ENCODE measurements around the gene ADPRHL1. TPM values are rescaled to one million over a fixed set of nuclear protein-coding genes. Genes with fewer than 3 reads are reported as not detected.

The ADPRHL1 gene
- total RNA-seq, 2 donors from 2014 or later = 4.0 to 7.8 TPM

DNA sequence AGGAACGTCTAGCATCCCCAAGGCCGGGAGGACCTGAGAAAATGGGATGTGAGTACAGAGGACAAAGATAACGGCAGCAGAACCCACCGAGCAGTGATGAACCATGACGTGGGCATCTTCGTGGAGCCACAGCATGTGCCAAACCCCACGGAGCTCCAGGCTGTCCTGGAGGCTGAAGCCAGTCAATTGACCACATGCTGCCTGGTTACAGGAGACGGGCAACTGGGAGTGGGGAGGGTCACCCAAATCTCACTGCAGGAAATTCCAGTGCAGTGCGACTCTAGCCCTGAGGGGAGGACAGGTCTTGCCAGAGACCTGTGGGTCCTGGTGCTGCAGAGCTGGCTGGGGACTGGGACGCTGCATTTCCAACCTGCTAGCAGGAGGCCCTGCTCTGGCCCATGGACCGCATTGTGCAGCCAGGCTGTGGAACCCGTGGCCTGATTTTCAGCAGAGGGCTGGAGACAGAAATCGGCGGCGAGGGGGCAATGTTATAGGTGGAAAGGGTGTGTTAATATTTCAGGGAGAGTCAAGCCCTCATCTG is 86.2 kb downstream of the ADPRHL1 start:
- DNase-seq (peak in 1 of 2 donors; percentile 12), ATAC-seq (no peak)
- intact Hi-C loops (cut with DNase I, micrococcal nuclease) = no loop called here

DNA sequence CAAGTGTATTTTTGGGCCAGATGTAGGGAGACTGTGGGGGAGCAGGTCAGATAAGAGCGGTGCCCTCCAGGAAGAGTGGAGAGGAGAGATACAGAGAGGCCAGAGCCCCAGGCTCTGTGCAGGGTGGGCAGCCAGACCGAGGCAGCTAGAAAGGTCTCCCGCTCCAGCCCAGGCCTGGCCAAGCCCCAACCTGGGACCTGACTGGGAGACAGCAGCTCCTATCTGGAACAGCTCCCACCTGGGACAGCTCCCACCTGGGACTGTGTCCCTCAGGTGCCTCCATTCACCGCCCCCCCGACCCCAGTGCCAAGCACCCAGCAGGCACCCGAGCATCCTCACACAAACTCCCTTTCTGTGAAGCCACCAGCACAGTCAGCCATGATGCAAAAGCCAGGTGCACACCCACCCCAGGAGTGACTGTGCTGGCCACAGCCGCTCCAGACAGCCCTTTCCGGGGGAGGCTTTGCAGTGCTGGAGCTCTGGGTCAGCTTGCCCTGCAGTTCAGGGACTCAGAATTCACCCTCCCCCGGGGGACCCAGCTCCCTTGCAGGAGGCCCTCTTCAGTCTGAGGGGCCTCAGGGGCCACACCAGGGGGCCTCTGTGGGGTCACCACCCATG is 87.2 kb downstream of the ADPRHL1 start:
- intact Hi-C loops (cut with DNase I, micrococcal nuclease) = no loop called here
- DNase-seq = peak in 1 of 2 donors; percentile 26
- ATAC-seq = no peak

DNA sequence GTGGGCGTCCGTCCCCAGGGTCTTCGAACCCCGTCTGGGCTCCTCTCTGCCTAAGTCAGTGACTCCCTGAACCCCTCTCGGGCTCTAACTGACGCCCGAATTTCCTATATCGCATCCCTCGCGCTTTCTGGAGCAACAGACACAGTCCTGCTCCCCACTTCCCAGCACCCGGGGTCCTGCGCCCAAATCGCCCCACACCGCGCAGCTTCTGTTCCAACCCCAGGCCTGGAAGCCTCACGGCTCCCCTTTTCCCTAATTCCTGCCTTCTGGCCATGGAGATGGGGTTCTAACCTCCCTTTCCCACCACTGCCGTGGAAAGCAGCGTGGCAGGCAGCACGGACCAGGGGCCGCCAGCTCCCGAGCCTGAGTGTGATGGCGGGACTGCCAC is 87.7 kb downstream of the ADPRHL1 start:
- intact Hi-C loops (cut with DNase I, micrococcal nuclease) = no loop called here

DNA sequence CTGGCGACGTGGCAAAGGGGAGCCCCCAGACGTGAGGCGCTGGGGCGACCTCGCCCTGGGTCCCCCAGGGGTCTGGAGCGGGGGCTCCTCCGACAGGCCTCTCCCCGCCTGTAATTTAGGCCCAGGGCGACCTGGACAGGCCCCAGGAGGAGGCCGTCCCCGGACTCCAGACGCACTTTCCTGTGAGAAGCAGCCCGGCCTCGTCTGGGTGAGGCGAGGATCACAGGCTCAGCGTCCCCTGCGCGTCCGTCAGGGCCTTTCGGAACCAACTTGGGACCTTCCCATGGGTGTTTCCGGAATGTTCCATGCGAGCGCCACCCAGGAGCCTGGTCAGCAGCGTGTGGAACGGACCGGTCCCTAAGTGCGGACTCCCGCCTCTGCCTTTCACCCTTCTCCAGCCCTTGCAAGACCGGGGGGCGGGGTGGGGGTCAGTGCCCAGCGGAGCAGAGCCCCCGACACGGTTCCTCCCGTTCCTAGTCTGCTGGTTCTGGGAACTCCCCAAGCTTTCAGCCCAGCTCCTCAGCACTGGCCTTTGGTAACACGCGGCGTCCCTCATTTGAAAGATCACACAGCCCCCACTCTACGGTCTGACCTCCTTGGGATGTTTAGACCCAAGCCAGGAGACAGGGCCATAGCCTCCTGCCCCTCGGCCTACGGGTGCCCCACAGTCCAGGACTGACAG is 88.2 kb downstream of the ADPRHL1 start:
- peak; percentile 36 to 42 for DNase-seq
- intact Hi-C loops (cut with DNase I, micrococcal nuclease) = no loop called here

More for the DNA sequence above, 87.7 kb downstream of the ADPRHL1 start:
- ATAC-seq (no peak), DNase-seq (no peak)

DNA sequence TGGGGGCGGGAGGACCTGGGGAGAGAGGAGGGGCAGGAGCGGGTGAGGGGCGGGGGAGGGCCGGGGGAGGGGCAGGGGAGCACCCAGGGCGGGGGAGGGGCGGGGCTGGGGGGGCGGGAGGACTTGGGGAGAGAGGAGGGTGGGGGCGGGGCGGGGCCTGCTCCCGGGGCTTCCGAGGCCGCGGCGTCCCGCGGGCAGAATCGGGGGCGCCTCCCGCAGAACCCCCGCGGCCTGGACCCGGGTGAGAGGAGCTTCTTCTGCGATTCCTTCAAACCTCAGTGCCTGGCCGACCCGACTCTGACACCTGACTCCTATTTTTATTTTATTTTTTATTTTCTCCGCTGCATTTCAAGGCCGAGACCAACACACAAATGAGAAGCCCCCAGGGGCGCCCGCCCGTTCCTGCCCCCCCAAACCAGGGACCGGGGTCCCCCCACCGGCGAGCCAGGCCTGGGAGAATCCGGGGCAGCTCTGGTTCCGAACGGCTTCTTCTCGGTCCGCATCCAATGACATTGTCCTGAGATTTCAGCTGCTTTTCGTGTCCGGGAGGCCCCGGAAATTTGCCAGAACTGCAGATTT is 88.9 kb downstream of the ADPRHL1 start:
- DNase-seq (peak; percentile 37 to 52), ATAC-seq (no peak)
- intact Hi-C loops (cut with DNase I, micrococcal nuclease) = no loop called here

More for the DNA sequence above, 88.2 kb downstream of the ADPRHL1 start:
- ATAC-seq = no peak

DNA sequence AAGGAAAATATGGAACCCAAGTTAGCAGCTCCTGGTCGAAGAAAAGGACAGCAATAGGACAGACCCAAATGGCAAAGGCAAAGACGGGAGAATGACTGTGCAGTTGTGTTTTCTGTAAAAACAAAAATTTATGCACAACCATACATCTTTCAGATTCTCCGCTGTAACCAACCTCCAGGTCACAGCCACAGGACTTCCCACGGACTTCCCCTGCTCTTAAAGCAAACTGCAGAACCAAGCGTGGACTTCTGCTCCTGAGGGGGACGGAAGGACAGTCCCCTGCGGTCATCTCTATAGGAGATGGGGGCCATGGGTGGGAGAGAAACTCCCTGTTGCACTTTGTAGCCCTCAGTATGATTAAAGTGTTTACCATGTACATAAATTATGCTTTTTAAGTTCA is 91.9 kb downstream of the ADPRHL1 start:
- DNase-seq (peak in 1 of 2 donors; percentile 18), ATAC-seq (no peak)
- intact Hi-C loops (cut with DNase I, micrococcal nuclease) = no loop called here

DNA sequence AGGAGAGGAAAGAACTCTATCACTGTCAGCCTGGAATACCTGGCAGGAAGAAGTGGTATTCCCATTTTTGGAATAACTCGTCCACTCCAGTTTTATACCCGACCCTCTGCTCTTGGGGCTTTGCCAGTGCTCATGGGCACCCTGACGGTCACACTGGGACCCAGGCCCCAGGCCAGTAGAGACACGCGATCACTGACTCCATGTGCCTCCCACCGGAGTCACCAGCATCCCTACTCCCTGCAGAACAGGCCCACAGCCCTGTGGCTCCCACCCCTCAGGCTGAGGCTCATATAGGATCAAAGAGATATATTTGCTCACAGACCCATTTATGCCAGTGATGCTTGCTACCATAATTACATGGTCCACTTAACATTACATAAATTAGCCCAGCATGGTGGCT is 92.8 kb downstream of the ADPRHL1 start:
- no peak for ATAC-seq
- DNase-seq = peak in 1 of 2 donors; percentile 9
- intact Hi-C loops (cut with DNase I, micrococcal nuclease) = no loop called here

DNA sequence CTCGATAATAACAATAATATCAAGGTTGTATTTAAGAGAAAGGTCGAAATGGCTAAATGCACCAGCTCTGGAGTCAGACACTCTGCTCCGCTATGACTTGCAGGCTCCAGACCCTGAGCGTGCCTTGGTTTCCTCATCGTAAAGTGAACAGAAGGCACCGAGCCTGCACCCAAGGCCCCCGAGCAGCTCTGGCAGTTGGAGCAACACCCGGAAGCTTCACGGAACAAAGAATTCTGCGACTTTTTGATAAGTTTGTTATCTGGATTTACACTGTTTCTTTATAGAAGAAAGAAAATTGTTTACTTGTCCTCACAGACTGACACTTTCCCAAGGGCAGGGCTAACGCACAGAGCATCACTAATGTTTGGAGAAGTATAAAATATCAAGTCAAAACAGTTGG is 93.7 kb downstream of the ADPRHL1 start:
- no peak for ATAC-seq
- peak in 1 of 2 donors; percentile 9 for DNase-seq
- intact Hi-C loops (cut with DNase I, micrococcal nuclease) = no loop called here

DNA sequence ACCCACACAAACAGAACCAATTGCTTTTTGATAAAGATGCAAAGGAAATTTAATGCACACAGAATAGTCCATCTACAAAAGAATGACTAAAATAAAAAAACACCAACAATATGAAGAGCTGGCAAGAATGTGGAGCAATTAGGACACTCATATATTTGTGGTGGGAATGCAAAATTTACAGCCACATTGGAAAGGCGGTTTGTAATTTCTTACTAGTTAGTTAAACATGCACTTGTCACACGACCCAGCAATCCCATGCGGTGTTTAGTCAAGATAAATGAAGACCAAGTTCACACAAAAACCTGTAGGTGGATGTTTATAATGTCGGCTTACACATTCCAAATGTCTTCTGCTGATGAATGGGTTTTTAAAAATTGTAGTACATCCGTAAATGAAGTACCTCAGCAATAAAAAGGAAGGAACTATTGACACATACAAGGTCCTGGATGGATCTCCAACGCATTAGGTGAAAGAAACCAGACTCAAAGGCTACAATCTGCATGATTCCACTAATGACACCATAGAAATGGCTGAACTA is 94.6 kb downstream of the ADPRHL1 start:
- DNase-seq = no peak
- no peak for ATAC-seq
- intact Hi-C loops (cut with DNase I, micrococcal nuclease) = no loop called here

DNA sequence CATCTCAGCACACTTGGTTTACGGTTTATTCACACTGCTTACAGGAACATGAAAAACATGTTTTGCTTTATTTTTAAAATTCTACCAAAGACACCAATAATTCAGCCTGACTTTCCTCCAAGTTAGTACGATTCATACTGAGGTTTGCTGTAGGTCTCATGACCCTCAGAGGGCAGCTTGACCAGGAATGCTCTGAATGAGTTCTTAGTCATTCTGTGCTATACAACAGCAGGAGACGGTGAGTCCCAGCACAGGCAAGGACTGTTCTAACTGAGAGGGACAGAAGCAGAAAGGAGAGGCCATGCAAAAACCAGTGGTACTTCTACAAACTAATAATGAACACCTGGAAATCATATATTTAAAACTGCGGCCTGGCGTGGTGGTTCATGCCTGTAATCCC is 95.8 kb downstream of the ADPRHL1 start:
- DNase-seq (no peak), ATAC-seq (no peak)
- intact Hi-C loops (cut with DNase I, micrococcal nuclease) = no loop called here

DNA sequence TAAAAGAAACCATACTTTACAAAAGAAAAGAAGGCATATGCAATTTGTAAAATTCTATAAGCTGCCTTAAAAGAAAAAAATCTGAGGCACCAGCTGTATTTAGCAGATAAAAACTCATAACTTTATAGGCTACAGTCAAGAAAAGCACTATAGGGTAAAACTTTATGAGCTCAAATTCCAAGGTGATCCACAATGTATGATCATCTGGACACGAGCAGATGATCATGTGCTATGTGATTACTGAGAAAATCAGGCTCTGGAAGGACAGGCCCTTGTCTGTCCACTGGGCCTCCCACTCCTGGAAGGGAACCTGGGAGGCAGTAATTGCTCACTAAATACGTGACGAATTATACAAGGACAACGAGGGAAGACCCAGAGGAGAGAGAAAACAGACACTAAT is 96.7 kb downstream of the ADPRHL1 start:
- ATAC-seq = peak; percentile 90
- intact Hi-C loops (cut with DNase I, micrococcal nuclease) = no loop called here
- no peak for DNase-seq

DNA sequence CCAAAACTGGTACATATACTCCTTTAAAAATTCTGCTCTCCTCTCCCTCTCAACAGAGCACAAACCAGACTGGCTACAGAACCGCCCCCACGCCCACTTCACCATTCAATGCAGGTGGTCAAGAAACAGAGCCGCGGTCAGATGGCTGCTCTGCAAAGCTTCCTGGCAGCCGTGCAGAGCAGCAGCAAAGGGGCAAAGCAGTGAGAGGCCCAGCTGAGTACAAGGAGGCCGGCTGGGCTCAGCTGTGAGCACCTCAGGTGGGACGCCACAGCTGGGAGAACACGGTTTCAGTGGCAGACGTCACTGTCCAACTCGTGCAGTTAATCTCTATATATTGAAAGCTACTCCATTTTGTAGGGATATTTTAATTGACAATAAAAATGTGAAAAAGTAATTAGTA is 97.7 kb downstream of the ADPRHL1 start:
- ATAC-seq (no peak), DNase-seq (no peak)
- intact Hi-C loops (cut with DNase I, micrococcal nuclease) = no loop called here

DNA sequence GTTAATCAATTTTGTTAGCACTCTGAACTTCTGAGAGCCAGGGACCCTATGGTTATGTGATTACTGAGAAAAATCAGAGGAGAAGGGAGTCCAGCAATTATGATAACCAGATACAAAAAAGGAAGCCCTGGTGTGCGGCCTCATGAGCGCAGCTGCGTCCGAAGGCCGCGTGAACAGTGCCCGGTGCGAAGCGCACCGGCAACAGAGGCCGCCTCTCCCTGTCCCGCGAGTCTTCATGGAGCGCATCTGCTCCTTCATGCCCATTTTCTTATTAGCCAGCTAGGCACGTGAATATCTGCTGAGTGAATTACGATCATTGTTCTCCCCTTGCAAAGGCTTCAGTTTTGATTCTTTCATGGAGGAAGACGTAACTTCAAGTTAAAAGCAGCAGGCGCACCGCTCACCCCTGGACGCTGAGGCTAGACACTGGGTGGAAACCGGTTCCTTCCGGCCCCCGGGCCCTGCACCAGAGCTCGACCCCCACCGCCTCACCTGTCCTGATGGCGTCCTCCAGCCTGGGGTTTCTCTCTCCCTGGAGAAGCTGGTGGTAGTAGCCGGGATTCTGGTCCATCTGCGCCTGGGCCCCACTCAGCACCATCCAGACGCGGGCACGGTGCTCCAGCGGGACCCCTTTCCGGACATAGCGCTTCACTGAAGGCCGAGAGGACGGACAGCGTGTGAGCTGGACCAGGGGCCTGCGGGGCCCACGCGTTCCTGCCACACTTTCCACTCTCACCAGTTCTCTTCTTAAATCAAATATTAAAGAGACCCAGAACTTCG is 98.3 kb downstream of the ADPRHL1 start:
- DNase-seq (no peak), ATAC-seq (no peak)
- intact Hi-C loops (cut with DNase I, micrococcal nuclease) = no loop called here

DNA sequence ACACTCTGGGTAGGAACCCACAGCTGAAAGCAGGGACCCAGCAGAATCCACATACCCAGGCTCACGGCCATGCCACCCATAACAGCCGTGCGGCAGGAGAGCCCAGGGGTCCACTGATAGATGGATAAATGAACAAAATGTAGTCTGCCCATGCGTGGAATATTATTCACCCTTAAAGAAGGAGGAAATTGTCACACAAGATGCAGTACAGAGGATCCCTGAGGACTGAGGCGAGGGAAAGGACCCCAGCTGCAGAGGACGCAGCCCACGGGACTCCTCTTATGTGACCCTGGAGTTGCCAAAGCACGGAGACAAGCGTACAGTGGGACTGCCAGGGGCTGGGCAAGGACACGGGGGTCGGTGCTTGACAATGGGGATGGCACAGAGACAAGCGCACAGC is 100.0 kb downstream of the ADPRHL1 start:
- ATAC-seq (no peak), DNase-seq (no peak)
- intact Hi-C loops (cut with DNase I, micrococcal nuclease) = no loop called here

DNA sequence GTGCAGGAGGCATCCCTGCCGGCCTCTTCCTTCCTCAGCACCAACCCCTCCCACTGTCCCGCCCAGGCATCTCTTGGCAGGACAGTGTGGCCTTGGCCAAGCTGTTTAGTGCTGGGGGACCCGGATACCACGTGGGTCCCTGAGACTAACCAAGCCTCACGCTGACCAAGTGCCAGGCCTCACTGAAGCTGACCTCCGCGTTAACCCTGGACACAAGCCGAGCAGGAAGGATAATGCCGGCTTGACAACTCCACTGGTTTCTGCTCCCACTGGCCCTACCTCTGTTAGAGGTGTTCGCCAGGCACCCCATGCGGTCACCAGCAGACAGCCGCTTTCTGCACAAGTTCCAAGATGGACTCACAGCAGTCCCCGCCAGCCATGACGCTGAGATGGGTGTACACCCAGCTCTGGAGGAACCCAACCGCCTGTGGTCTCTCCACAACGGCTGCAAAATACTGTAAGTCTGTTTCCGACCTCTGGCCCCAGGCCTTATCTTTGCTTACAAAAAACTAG is 101.7 kb downstream of the ADPRHL1 start:
- intact Hi-C loops (cut with DNase I, micrococcal nuclease) = no loop called here
- DNase-seq (no peak), ATAC-seq (peak; percentile 28)

DNA sequence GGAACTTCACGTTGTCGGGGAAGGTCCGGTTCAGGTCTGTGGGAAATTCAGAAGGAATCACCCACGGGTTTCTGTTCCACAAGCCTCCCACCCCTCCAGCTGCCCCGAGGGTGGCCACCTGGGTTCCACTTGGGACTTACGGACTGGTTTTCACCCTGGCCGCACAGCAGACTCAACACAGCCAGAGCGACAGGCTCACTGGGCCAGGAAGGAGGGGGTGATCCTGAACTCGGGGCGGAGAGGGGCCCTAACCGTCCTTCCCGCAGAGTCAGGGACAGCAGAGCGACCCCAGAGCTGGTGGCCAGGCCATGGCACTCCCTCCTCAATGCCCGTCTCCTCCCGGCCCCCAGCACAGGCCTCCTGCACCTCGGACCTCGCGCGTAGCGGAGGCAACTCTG is 102.4 kb downstream of the ADPRHL1 start:
- DNase-seq = no peak
- no peak for ATAC-seq
- intact Hi-C loops (cut with DNase I, micrococcal nuclease) = no loop called here

DNA sequence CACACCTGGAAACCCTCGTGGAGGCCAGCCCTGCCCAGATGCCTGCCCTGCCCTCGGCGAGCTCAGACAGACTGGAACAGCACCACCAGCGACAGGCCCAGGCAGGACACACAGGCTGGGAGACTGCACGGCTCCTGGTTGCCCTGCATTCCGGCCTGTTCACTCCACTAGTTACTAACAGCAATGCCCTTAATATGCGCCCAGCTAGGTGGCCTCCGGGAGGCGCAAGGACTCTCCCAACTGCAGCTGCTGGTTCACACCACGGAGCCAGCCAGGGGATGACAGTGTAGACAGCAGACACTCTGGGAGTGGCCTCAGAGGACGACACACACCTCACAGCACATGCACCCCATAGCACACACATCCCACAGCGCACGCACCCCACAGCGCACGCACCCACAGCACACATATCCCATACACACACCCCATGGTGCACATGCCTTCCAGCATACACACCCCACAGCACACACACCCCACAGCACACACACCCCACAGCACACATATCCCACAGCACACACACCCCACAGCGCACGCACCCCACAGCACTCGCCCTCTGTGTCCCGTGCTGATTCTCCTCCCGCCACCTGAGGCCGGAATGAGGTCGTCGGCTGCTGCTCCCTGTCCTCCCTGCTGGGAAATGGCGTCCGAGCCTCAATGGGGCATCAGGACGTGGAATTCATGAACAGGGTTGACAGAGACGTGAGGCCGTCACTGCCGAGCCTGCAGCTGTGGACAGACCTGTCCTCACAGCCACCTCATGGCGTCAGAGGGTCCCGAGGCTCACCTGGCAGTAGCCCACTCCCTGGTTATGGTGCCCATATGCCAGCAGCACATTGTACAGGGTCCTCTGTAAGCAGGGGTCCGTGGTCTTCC is 103.0 kb downstream of the ADPRHL1 start:
- ATAC-seq (peak; percentile 53), DNase-seq (no peak)
- intact Hi-C loops (cut with DNase I, micrococcal nuclease) = no loop called here

Measured in left colon (tissue), 2 donors.